ENCODE measurements around the gene H6PD. TPM values are rescaled to one million over a fixed set of nuclear protein-coding genes. Genes with fewer than 3 reads are reported as not detected.

H6PD gene
- total and polyA plus RNA-seq, 9 of the 15 experiments (the other 6 are each of a cell fraction or from before 2014, with no cell fraction given) = 0.04 to 2.5 (median 0.95) TPM

DNA sequence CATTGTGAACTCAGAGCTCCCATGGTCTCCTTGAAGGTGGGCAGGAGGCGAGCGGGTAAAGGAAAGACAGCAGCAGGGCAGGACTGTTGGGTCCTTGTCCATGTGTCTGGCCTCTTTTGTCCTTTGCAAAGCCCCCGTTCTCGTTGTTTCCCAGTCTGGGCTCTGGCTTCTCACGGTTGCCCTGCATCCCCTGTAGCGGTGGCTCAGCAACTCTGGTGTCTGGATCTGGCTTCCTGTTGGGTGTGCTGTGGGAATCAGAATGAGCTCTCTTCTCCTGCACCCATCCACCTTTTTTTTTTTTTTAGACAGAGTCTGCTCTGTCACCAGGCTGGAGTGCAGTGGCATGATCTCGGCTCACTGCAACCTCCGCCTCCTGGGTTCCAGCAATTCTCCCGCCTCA, 11.1 kb downstream of the H6PD start:
- no peak overlapping the region for H2AFZ ChIP-seq (ENCODE audit: low read depth, low read length)
- ChIA-PET CTCF (ENCODE audit: low intra/inter-chr PET ratio) (no interaction called here), POLR2A (interaction anchor here (0.7 to 0.8 kb wide), 3 partner anchors 10 to 140 kb away, joined by 3 read pairs; no protein-coding TSS in a partner anchor)
- in situ Hi-C loops (cut with MboI) = no loop called here
- H3K9me3 ChIP-seq (replicated peaks; ENCODE audit: control insufficient read depth, insufficient read depth, low read depth, low read length) = no peaks in the 10 kb centered on the region
- no peak overlapping the region for H3K4me2 ChIP-seq (ENCODE audit: insufficient read depth, low read length)
- no peak for ATAC-seq
- no peak overlapping the region for H3K4me3 ChIP-seq
- H3K4me1 ChIP-seq (replicated peaks in 1 of 2; ENCODE audit: control insufficient read depth in 2 of 2, insufficient read depth in 2 of 2, low read length in 2 of 2) = peaks cover 0 to 15% of the 10 kb centered on the region in 2 experiments; a peak in 2 of 5 replicates
- DNase-seq (ENCODE audit: extremely low read depth in 1 of 4, low spot score in 3 of 4) = no peak
- no TSS peak for BruUV-seq (replicated peaks)
- H3K27me3 ChIP-seq (ENCODE audit: control insufficient read depth in 2 of 2, insufficient read depth in 2 of 2, low read length in 2 of 2) = peaks cover 10 to 75% of the 10 kb centered on the region in 2 experiments; a peak in 4 of 5 replicates
- peaks cover 28% of the 10 kb centered on the region; the same call in 1 of the 2 replicates for H4K20me1 ChIP-seq (replicated peaks; ENCODE audit: control insufficient read depth, insufficient read depth, low read length)
- no peaks in the 10 kb centered on the region for H3K9me1 ChIP-seq (ENCODE audit: control insufficient read depth, insufficient read depth, low read length)
- H3K9ac ChIP-seq (ENCODE audit: insufficient read depth in 1 of 2, low read depth in 2 of 2, low read length in 2 of 2) = no peak overlapping the region
- no peak overlapping the region for H3K27ac ChIP-seq (ENCODE audit: extremely low read depth, low read depth, low read length)
- 37% methylated on average over 9 of the region's 9 CpGs for WGBS (ENCODE audit: insufficient coverage, low coverage, missing lambda C conversion rate)
- intact Hi-C loops (cut with micrococcal nuclease) = no loop called here
- no peaks in the 10 kb centered on the region for H3K36me3 ChIP-seq (ENCODE audit: control insufficient read depth, insufficient read depth, low read length)
- H3K79me2 ChIP-seq (ENCODE audit: control insufficient read depth, insufficient read depth, low read length) = no peaks in the 10 kb centered on the region
- no peak for FAIRE-seq
- no peak for TF ChIP-seq HNRNPL (IDR thresholded peaks at IDR 0.05; ENCODE audit: low read depth, low read length)
- TF ChIP-seq PTTG1 (tag; IDR thresholded peaks at IDR 0.05; ENCODE audit: low read depth) = no peak
- no peak for TF ChIP-seq ZNF324 (CRISPR knock-in tag; IDR thresholded peaks at IDR 0.05)
- TF ChIP-seq, protein P1, sequence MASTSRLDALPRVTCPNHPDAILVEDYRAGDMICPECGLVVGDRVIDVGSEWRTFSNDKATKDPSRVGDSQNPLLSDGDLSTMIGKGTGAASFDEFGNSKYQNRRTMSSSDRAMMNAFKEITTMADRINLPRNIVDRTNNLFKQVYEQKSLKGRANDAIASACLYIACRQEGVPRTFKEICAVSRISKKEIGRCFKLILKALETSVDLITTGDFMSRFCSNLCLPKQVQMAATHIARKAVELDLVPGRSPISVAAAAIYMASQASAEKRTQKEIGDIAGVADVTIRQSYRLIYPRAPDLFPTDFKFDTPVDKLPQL (IDR thresholded peaks at IDR 0.05; ENCODE audit: extremely low read depth, insufficient read length) = no peak
- TF ChIP-seq, protein P2, sequence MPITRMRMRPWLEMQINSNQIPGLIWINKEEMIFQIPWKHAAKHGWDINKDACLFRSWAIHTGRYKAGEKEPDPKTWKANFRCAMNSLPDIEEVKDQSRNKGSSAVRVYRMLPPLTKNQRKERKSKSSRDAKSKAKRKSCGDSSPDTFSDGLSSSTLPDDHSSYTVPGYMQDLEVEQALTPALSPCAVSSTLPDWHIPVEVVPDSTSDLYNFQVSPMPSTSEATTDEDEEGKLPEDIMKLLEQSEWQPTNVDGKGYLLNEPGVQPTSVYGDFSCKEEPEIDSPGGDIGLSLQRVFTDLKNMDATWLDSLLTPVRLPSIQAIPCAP (CRISPR knock-in tag; IDR thresholded peaks at IDR 0.05; ENCODE audit: borderline replicate concordance) = no peak
- TF ChIP-seq KLF13 (tag; IDR thresholded peaks at IDR 0.05; ENCODE audit: borderline replicate concordance, low read depth) = no peak
- TF ChIP-seq HSF4 (CRISPR knock-in tag; IDR thresholded peaks at IDR 0.05; ENCODE audit: borderline replicate concordance) = no peak
- TF ChIP-seq CHCHD3 (CRISPR knock-in tag; IDR thresholded peaks at IDR 0.05) = no peak
- no peak for TF ChIP-seq ZKSCAN1 (IDR thresholded peaks at IDR 0.05; ENCODE audit: low read depth, low read length)
- TF ChIP-seq, protein P3, sequence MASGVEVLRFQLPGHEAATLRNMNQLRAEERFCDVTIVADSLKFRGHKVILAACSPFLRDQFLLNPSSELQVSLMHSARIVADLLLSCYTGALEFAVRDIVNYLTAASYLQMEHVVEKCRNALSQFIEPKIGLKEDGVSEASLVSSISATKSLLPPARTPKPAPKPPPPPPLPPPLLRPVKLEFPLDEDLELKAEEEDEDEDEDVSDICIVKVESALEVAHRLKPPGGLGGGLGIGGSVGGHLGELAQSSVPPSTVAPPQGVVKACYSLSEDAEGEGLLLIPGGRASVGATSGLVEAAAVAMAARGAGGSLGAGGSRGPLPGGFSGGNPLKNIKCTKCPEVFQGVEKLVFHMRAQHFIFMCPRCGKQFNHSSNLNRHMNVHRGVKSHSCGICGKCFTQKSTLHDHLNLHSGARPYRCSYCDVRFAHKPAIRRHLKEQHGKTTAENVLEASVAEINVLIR (CRISPR knock-in tag; IDR thresholded peaks at IDR 0.05) = no peak
- TF ChIP-seq ZBTB17 (CRISPR knock-in tag; IDR thresholded peaks at IDR 0.05) = no peak
- no peak for TF ChIP-seq MYBL2 (IDR thresholded peaks at IDR 0.05; ENCODE audit: low read depth)
- TF ChIP-seq MYBL2 (CRISPR knock-in tag; IDR thresholded peaks at IDR 0.05; ENCODE audit: borderline replicate concordance) = no peak
- no peak for TF ChIP-seq ETV6 (IDR thresholded peaks at IDR 0.05; ENCODE audit: borderline replicate concordance in 1 of 2, low read depth in 2 of 2, low read length in 1 of 2)
- no peak for TF ChIP-seq ETV6 (CRISPR knock-in tag; IDR thresholded peaks at IDR 0.05; ENCODE audit: borderline replicate concordance)
- TF ChIP-seq ETV5 (CRISPR knock-in tag; IDR thresholded peaks at IDR 0.05; ENCODE audit: low read depth) = no peak
- no peak for TF ChIP-seq ZNF263 (CRISPR knock-in tag; IDR thresholded peaks at IDR 0.05; ENCODE audit: borderline replicate concordance)
- TF ChIP-seq ATF7 (IDR thresholded peaks at IDR 0.05) = no peak
- TF ChIP-seq SIX5 (IDR thresholded peaks at IDR 0.05; ENCODE audit: borderline replicate concordance in 1 of 2, insufficient read depth in 1 of 2, low read depth in 1 of 2, low read length in 2 of 2) = no peak
- TF ChIP-seq, protein P4, sequence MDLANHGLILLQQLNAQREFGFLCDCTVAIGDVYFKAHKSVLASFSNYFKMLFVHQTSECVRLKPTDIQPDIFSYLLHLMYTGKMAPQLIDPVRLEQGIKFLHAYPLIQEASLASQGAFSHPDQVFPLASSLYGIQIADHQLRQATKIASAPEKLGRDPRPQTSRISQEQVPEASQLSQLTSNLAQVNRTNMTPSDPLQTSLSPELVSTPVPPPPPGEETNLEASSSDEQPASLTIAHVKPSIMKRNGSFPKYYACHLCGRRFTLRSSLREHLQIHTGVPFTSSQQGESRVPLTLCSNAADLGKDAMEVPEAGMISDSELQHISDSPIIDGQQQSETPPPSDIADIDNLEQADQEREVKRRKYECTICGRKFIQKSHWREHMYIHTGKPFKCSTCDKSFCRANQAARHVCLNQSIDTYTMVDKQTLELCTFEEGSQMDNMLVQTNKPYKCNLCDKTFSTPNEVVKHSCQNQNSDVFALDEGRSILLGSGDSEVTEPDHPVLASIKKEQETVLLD (IDR thresholded peaks at IDR 0.05) = no peak
